ENCODE measurements around the gene TXNDC2. TPM values are rescaled to one million over a fixed set of nuclear protein-coding genes. Genes with fewer than 3 reads are reported as not detected.
A peak's percentile ranks its signal among the peaks of the same experiment; 100 is the strongest.

TXNDC2 gene
- total and polyA plus RNA-seq, 9 of the 15 experiments (the other 6 are each of a cell fraction or from before 2014, with no cell fraction given): 1.2 to 4.9 (median 2.3) TPM

GRCh38 chr18:9876867-9877654 is 8.7 kb upstream of the TXNDC2 start (continued):
- TF ChIP-seq HLTF (IDR thresholded peaks at IDR 0.05) (peak; percentile 82; the same call in 1 of the 2 replicates), ZNF24 (IDR thresholded peaks at IDR 0.05) (no peak), RERE (CRISPR knock-in tag; IDR thresholded peaks at IDR 0.05; ENCODE audit: borderline replicate concordance) (no peak), MAZ (CRISPR knock-in tag; conservative IDR thresholded peaks at IDR 0.05 in 1 of 2, IDR thresholded peaks at IDR 0.05 in 1 of 2) (peak; percentile 54 to 73; a peak in 3 of 4 replicates), ZNF584 (CRISPR knock-in tag; IDR thresholded peaks at IDR 0.05; ENCODE audit: low read depth) (peak; percentile 69; the same call in 1 of the 2 replicates), LARP7 (IDR thresholded peaks at IDR 0.05) (0 out of 2 replicates have a peak, but pooled peaks have one; percentile 29), ZNF124 (CRISPR knock-in tag; IDR thresholded peaks at IDR 0.05) (no peak), HMBOX1 (IDR thresholded peaks at IDR 0.05) (peak; percentile 99), SAP30 (IDR thresholded peaks at IDR 0.05; ENCODE audit: borderline replicate concordance, insufficient read depth, low read depth, low read length, poor library complexity, severe bottlenecking) (no peak), ZNF263 (CRISPR knock-in tag; IDR thresholded peaks at IDR 0.05; ENCODE audit: borderline replicate concordance) (no peak), CBX5 (IDR thresholded peaks at IDR 0.05; ENCODE audit: borderline replicate concordance, low read depth) (no peak), ATF4 (CRISPR knock-in tag; IDR thresholded peaks at IDR 0.05) (peak; percentile 69), OTX1 (CRISPR knock-in tag; IDR thresholded peaks at IDR 0.05) (0 out of 2 replicates have a peak, but pooled peaks have one; percentile 18), STAT5A (IDR thresholded peaks at IDR 0.05; ENCODE audit: borderline replicate concordance, low read length) (peak; percentile 79), CTBP1 (IDR thresholded peaks at IDR 0.05; ENCODE audit: borderline replicate concordance) (no peak), SRF (CRISPR knock-in tag; IDR thresholded peaks at IDR 0.05) (0 out of 4 replicates have a peak, but pooled peaks of 1 of the 2 experiments have one; percentile 3), ZNF324 (CRISPR knock-in tag; IDR thresholded peaks at IDR 0.05) (no peak), E2F4 (CRISPR knock-in tag; IDR thresholded peaks at IDR 0.05; ENCODE audit: low read depth) (no peak), GTF2A2 (tag; IDR thresholded peaks at IDR 0.05) (no peak)

Measured in K562 (cell line).